Subcutaneous abdominal adipose tissue (tissue), 5 donors: ENCODE data around the gene BFSP2.
"Not testable (repeated sequence)": the region's sequence is repeated elsewhere in the genome, so short reads cannot be mapped to it uniquely, and the experiment has no call there.

ENCODE experiments used
- H3K27ac ChIP-seq: one replicate; pipeline ENCODE4 v1.7.0; 2013; ENCODE audit warnings: low read depth, mild to moderate bottlenecking, inconsistent platforms, low read length, moderate library complexity
- H3K27me3 ChIP-seq, 5 donors: one replicate each; pipeline ENCODE4 v1.7.0; 2013; ENCODE audit warnings: low read length in 5 of 5, inconsistent platforms in 1 of 5; ENCODE audit not compliant: control insufficient read depth in 5 of 5, insufficient read depth in 4 of 5
- H3K36me3 ChIP-seq, 5 donors: one replicate each; pipeline ENCODE4 v1.7.0; 2013; ENCODE audit warnings: low read length in 5 of 5; ENCODE audit not compliant: control insufficient read depth in 5 of 5, insufficient read depth in 5 of 5
- H3K4me1 ChIP-seq, 5 donors: one replicate each; pipeline ENCODE4 v1.7.0; 2013; ENCODE audit warnings: low read length in 5 of 5, mild to moderate bottlenecking in 3 of 5, moderate library complexity in 1 of 5; ENCODE audit not compliant: control insufficient read depth in 5 of 5, insufficient read depth in 5 of 5
- H3K4me3 ChIP-seq, 5 donors: one replicate each; pipeline ENCODE4 v1.7.0; 2013; ENCODE audit warnings: low read length in 5 of 5, low read depth in 1 of 5
- H3K9ac ChIP-seq, 5 donors: one replicate each; pipeline ENCODE4 v1.7.0; 2013; ENCODE audit warnings: low read length in 5 of 5, mild to moderate bottlenecking in 4 of 5, moderate library complexity in 3 of 5
- H3K9me3 ChIP-seq, 5 donors: one replicate each; pipeline ENCODE4 v1.7.0; 2013; ENCODE audit warnings: low read length in 5 of 5; ENCODE audit not compliant: control insufficient read depth in 5 of 5
- donor health status: healthy.
- donor health status: healthy.
- donor health status: healthy.
- donor health status: healthy.
- donor health status: healthy.

The BFSP2 gene

GRCh38 chr3:133503409-133503808 is 103.6 kb downstream of the BFSP2 start:
- H3K4me1 ChIP-seq: peaks cover 0 to 10% (median 6%) of the 10 kb centered on the region in 5 donors
- H3K4me3 ChIP-seq: no peak overlapping the region
- H3K9me3 ChIP-seq: no peaks in the 10 kb centered on the region
- H3K36me3 ChIP-seq: no peaks in the 10 kb centered on the region
- no peak overlapping the region for H3K27ac ChIP-seq
- no peak overlapping the region for H3K9ac ChIP-seq
- no peaks in the 10 kb centered on the region for H3K27me3 ChIP-seq

GRCh38 chr3:133504736-133505135 is 104.9 kb downstream of the BFSP2 start:
- no peaks in the 10 kb centered on the region for H3K36me3 ChIP-seq
- peaks cover 0 to 10% (median 6%) of the 10 kb centered on the region in 5 donors for H3K4me1 ChIP-seq
- no peaks in the 10 kb centered on the region for H3K9me3 ChIP-seq
- H3K4me3 ChIP-seq: no peak overlapping the region
- H3K9ac ChIP-seq: no peak overlapping the region
- H3K27me3 ChIP-seq: no peaks in the 10 kb centered on the region
- H3K27ac ChIP-seq: no peak overlapping the region

DNA sequence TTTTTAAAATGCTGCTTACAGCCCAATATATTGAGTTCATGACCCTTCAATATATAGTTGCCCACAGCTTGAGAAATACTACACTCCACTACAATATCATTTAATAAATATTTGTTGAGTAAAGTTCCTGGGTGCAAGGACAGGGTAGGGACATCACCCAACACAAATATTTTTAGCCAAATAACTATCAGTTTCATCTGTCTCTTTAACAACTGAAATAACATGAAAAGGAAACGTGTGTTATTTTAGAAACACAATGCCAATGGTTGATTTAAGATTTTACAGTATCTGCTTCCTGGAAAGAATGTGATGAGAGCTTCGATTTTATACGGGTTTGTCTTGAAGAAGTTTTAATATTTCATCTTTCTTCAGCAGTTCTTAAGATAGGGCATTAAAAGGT is 106.0 kb downstream of the BFSP2 start:
- H3K27me3 ChIP-seq: no peaks in the 10 kb centered on the region
- H3K27ac ChIP-seq: no peak overlapping the region
- H3K4me3 ChIP-seq: peak overlapping the region in 1 of 5 donors; percentile 45
- no peaks in the 10 kb centered on the region for H3K36me3 ChIP-seq
- H3K4me1 ChIP-seq: peaks cover 0 to 10% (median 6%) of the 10 kb centered on the region in 5 donors
- no peaks in the 10 kb centered on the region for H3K9me3 ChIP-seq
- peak overlapping the region in 2 of 5 donors; percentile 11 to 25 for H3K9ac ChIP-seq

DNA sequence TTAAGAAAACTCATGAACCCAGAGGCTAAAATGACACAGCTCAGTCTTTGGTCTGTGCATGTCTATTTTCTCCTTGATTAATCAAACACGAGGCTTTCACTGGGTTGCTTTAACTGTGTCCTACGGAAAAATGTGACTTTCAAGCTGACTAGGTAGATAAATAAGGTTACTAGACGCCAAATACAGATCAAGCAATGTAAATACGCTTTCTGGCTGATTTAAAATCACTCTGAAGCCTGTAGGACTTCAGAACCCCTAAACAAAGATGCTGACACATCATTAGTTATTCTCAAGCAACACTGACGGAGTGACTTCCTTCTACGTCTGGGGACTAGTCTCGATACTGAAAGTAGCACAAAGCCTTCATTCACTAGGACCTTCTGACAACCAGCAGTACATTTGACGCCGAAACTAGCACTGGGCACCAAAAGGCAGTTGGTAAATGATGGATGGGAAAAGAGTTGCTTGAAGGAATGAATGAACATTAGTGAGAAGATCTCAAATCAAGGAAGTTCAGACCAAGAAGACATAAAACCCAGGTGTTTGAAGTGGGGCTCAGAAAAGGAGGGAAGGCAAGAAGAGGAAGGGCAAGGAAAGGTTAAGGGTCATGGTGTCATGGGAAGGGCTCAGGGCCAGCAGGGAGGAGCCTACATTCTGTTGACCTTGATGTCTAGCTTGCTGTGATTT is 106.5 kb downstream of the BFSP2 start:
- Histone ChIP-seq H3K9me3 (no peaks in the 10 kb centered on the region), H3K27ac (no peak overlapping the region), H3K4me1 (peaks cover 0 to 10% (median 6%) of the 10 kb centered on the region in 5 donors), H3K9ac (peak overlapping the region in 2 of 5 donors; percentile 11 to 25), H3K27me3 (no peaks in the 10 kb centered on the region), H3K4me3 (peak overlapping the region in 4 of 5 donors; percentile 5 to 45 (median 23)), H3K36me3 (no peaks in the 10 kb centered on the region)

DNA sequence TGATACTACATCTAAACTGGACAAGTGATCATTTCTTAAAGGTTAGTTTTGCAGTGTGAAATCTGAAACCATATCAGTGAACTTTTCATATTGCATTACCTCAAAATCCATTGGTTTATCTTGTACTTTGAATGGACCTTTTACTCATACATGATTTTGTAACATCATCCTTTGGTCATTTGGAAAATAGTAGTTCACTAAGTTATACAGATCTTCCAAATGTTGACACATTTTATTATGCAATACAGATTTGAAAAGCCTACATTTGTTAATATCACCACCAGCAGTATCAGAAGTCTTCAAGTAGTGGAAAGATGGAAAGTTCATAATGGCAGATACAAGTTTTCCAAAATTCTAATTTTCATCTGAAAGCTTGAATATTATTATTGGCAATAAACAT is 109.6 kb downstream of the BFSP2 start:
- H3K36me3 ChIP-seq: no peaks in the 10 kb centered on the region
- no peak overlapping the region for H3K27ac ChIP-seq
- no peak overlapping the region for H3K4me3 ChIP-seq
- H3K27me3 ChIP-seq: no peaks in the 10 kb centered on the region
- H3K9ac ChIP-seq: no peak overlapping the region
- no peaks in the 10 kb centered on the region for H3K9me3 ChIP-seq
- H3K4me1 ChIP-seq: peaks cover 0 to 18% (median 6%) of the 10 kb centered on the region in 5 donors

DNA sequence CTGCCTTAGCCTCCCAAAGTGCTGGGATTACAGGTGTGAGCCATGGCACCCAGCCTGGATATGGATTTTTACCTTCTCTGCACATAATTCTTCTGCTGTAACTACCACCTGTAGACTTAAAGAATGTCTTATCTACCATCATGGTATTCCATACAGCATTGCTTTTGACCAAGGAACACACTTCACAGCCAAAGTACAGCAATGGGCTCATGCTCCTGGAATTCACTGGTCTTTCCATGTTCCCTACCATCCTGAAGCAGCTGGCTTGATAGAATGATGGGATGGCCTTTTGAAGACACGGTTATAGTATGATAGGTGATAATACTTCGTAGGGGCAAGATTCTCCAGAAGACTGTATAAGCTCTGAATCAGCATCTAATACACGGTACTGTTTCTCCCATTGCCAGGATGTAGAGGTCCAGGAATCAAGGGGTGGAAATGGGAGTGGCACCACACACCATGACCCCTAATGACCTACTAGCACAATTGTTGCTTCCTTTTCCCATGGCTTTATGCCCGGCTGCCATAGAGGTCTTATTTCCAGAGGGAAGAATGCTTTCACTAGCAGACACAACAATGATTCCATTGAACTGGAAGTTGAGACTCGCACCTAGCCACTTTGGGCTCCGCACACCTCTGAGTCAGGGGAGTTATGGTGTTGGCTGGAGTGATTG is 112.7 kb downstream of the BFSP2 start:
- H3K4me1 ChIP-seq: peaks cover 0 to 8% (median 0%) of the 10 kb centered on the region in 5 donors
- no peak overlapping the region for H3K9ac ChIP-seq
- H3K4me3 ChIP-seq: no peak overlapping the region
- H3K36me3 ChIP-seq: no peaks in the 10 kb centered on the region
- no peaks in the 10 kb centered on the region for H3K9me3 ChIP-seq
- no peak overlapping the region for H3K27ac ChIP-seq
- H3K27me3 ChIP-seq: no peaks in the 10 kb centered on the region

GRCh38 chr3:133514418-133514817 is 114.6 kb downstream of the BFSP2 start:
- H3K9me3 ChIP-seq: no peaks in the 10 kb centered on the region
- H3K36me3 ChIP-seq: no peaks in the 10 kb centered on the region
- no peak overlapping the region for H3K27ac ChIP-seq
- peaks cover 0 to 8% (median 0%) of the 10 kb centered on the region in 5 donors for H3K4me1 ChIP-seq
- no peaks in the 10 kb centered on the region for H3K27me3 ChIP-seq
- no peak overlapping the region for H3K9ac ChIP-seq
- no peak overlapping the region for H3K4me3 ChIP-seq

DNA sequence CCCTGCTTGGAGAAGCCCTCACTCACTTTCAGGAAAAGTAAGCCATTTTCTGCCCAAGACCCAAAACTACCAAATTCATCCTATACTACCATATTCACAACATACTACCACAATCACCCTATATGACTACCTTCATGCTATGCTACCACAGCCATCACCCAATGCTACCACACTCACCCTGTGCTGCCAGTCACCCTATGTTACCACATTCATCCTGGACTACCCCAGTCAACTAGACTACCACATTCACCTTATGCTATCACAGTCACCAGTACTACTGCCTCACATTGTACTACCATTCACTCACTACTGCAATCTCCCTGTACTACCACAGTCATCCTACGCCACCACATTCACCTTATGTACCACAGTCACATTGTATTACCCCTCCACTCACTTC is 115.3 kb downstream of the BFSP2 start:
- no peak overlapping the region for H3K27ac ChIP-seq
- no peak overlapping the region for H3K9ac ChIP-seq
- H3K27me3 ChIP-seq: no peaks in the 10 kb centered on the region
- H3K36me3 ChIP-seq: no peaks in the 10 kb centered on the region
- H3K4me3 ChIP-seq: no peak overlapping the region
- H3K9me3 ChIP-seq: no peaks in the 10 kb centered on the region
- H3K4me1 ChIP-seq: peaks cover 0 to 8% (median 0%) of the 10 kb centered on the region in 5 donors

DNA sequence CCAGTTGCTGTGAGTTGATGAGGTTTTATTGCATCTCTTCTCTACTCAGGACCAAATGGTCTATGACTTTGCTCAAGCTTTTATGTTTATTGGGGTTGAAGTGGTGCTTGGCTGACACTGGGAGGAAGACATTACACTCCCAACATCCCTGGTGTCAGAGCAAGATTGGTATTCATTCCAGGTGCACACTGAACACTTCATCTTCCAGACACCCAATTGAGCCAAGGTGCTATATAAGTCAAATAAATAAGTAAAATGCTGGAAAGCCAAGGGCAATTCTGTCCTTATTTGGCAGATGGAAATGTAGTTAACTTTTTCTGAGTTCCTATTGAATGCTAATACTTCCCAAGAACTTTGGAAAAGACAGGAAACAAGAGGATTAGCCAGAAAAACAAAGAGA is 120.4 kb downstream of the BFSP2 start:
- peaks cover 0 to 2% (median 0%) of the 10 kb centered on the region in 5 donors for H3K4me1 ChIP-seq
- no peak overlapping the region for H3K4me3 ChIP-seq
- H3K27me3 ChIP-seq: no peaks in the 10 kb centered on the region
- no peaks in the 10 kb centered on the region for H3K9me3 ChIP-seq
- H3K9ac ChIP-seq: no peak overlapping the region
- no peaks in the 10 kb centered on the region for H3K36me3 ChIP-seq
- no peak overlapping the region for H3K27ac ChIP-seq

DNA sequence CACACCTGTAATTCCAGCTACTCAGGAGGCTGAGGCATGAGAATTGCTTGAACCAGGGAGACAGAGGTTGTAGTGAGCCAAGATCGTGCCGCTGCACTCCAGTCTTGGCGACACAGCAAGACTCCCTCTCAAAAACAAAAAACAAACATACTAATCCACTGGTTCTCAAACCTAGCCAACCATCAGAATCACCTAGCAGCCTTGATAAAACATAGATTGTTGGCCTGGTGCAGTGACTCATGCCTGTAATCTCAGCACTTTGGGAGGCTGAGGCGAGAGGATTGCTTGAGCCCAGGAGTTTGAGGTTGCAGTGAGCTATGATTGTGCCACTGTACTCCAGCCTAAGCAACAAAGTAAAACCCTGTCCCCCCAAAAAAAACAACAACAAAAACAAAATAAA is 121.1 kb downstream of the BFSP2 start:
- not testable (repeated sequence) for H3K4me1 ChIP-seq, H3K4me3 ChIP-seq, H3K9me3 ChIP-seq, H3K9ac ChIP-seq, H3K27ac ChIP-seq, H3K27me3 ChIP-seq, H3K36me3 ChIP-seq
